ENCODE measurements around the gene NHLRC3.
"Not testable (repeated sequence)": the region's sequence is repeated elsewhere in the genome, so short reads cannot be mapped to it uniquely, and the experiment has no call there.

The NHLRC3 gene, protein sequence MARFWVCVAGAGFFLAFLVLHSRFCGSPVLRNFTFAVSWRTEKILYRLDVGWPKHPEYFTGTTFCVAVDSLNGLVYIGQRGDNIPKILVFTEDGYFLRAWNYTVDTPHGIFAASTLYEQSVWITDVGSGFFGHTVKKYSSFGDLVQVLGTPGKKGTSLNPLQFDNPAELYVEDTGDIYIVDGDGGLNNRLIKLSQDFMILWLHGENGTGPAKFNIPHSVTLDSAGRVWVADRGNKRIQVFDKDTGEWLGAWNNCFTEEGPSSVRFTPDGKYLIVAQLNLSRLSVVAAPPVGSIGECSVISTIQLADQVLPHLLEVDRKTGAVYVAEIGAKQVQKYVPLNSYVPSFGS

GRCh38 chr13:39037880-39038568 lies at the start of gene NHLRC3, which contains the start of gene PROSER1:
Gene NHLRC3, plus strand, starts transcription at chr13:39038456. Its CDS starts 184 bp downstream, at chr13:39038640.
Gene PROSER1, minus strand, starts transcription at chr13:39038089. Its CDS starts 847 bp downstream, at chr13:39037242.
- peak; percentile 77 for DNase-seq

GRCh38 chr13:38990693-38991092 lies 47.6 kb upstream of the NHLRC3 start, which contains the start of gene STOML3:
Gene STOML3, minus strand, starts transcription at chr13:38990831. Its CDS starts 110 bp downstream, at chr13:38990721.
- DNase-seq, result no peak

- DNase-seq, result no peak
Observed at GRCh38 chr13:38993381-38993780, 44.9 kb upstream of the NHLRC3 start.

DNA sequence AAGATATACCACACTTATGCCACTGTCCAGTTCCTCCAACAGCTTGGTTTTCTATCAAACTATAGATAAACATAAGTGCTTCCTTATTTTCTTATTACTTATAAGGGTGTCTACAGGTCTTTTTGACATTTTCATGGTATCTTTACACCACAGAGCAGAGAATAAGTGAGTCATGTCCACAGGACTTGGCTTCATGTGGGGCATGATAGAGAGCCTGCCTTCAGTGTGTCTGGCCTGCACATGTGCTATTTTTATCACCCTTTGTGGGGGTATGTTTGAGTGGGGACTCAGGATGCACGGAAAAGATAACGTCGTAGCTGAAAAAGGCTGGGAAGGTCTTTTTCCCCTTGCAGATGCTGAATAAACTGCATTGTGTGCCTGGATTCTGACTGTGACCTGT lies 39.5 kb upstream of the NHLRC3 start:
- no peak for DNase-seq

DNA sequence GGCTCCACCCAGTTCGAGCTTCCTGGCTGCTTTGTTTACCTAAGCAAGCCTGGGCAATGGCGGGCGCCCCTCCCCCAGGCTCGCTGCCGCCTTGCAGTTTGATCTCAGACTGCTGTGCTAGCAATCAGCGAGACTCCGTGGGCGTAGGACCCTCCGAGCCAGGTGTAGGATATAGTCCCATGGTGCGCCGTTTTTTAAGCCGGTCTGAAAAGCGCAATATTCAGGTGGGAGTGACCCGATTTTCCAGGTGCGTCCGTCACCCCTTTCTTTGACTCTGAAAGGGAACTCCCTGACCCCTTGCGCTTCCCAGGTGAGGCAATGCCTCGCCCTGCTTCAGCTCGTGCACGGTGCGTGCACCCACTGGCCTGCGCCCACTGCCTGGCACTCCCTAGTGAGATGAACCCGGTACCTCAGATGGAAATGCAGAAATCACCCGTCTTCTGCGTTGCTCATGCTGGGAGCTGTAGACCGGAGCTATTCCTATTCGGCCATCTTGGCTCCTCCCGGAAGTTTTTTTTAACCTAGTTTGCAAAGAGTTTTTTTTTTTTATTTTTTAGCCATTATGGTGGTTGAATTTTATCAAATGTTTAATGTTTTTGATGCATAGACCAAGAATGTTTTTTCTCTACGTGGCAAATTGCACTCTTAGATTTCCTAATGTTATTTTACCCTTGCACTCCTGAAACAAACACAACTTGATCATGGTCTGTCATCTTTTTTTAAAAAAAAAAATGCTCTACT lies 31.7 kb upstream of the NHLRC3 start:
- DNase-seq, result not testable (repeated sequence)

- DNase-seq, result no peak
Observed at GRCh38 chr13:39012608-39013007, 25.6 kb upstream of the NHLRC3 start.

DNA sequence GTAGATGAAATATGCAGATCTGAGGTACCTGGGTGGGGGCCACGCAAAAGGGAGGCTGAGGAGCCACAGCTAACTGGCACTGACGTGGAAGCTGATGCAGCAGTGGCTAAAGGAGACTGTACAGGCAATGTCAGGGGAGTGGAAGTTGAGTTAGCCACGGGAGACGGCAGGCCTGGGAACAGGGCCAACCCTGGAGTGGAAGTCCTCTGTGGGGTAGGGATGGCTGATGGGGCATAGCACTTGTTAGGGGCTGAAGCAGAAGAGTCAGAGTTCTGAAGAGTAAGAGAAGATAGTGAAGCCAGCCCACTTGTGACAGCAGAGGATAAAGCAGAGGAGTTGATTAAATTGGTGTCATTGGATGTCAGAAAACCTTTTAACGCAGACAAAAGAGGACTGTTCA lies 24.8 kb upstream of the NHLRC3 start:
- no peak for DNase-seq

GRCh38 chr13:39016087-39016486 lies 22.2 kb upstream of the NHLRC3 start:
- no peak for DNase-seq

DNA sequence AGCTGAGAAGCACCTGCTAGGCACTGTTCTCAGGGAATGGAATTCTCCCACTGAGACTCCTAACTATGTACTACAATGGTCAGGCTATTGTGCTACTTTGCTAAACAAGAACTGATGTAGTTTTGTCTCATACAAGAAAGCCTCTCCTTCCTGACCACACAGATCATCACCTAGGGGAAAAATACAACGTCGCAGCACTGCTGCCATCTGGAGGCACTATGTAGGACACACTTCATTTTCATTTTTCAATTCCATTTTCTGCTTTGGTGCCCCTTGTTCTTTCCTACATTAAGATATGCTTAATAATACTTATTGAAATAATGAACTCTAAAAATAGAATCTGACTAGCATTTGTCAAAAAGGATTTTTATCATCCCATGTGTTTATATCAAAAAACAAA lies 21.5 kb upstream of the NHLRC3 start:
- no peak for DNase-seq

DNA sequence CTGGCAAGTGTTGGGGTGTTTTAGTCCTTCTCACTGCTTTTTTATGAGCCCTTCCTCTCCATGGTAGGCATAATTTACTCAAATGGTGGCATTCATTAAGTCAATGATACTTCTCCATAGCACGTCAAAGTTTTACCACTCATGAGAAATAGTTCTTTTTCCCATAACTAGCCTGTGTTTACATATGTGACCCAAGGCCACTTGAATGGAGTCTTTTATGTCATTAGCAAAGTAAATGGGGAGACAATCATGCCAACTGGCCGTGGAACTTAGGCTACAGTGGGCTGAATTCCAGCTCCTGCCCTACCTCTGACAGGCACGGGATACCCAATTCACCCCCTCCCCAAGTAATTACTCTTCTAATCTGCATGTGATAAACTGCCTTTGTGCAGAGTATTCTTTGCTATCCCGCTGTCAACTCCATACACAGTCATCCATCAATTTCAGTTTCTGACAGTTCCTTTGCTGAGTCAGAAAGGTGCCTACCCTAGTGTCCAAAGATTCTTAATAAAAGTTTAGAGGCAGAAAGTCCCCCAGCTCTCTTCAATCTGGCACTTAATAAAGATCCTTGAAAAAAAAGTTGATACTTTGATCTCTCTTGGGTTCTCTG lies 17.3 kb upstream of the NHLRC3 start:
- no peak for DNase-seq

GRCh38 chr13:39023316-39023715 lies 14.9 kb upstream of the NHLRC3 start:
- no peak for DNase-seq

GRCh38 chr13:39023761-39024160 lies 14.5 kb upstream of the NHLRC3 start:
- DNase-seq, result no peak

GRCh38 chr13:39025433-39025839 lies 12.8 kb upstream of the NHLRC3 start:
- no peak for DNase-seq

GRCh38 chr13:39032150-39032549 lies 6.1 kb upstream of the NHLRC3 start:
- DNase-seq, result no peak

DNA sequence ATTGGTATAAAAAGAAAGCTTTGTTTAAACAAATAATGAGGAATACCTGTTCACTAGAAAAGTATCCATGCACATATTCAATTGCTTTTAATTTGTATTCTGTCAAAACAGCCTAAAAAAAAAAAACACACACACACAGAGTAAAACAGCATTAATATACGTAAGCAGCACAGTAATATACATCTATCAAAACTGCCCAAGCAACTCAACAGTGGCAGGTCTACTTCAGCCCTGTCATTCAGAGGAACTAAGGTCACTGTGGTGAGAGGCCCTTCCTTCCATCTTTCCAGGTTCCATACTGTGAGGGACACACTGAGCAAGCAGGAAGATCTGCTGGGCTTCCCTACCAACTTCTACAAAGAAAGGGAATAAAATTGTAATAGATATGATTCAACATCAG lies 4.2 kb upstream of the NHLRC3 start:
- no peak for DNase-seq

DNA sequence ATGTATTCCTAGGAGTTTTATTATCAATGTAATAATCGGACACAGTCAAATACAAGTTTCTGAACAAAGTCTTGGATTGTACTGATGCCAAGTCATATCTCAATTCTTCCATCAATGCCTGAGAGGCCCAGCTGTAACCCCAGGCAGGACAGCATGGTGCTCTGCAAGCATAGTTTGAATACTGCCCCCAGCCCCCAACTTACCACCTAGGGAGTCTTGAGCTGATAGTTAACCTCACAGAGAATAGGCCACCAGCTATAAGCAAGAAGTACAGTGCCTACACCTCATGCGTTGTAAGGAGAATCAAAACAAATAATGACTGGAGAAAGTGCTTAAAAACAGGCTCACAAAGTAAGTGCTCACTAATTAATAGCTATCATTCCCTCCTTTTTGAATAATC lies 3.1 kb upstream of the NHLRC3 start:
- no peak for DNase-seq

- DNase-seq, result no peak
Observed at GRCh38 chr13:39035799-39036198, 2.5 kb upstream of the NHLRC3 start.

GRCh38 chr13:39036212-39036611 lies 2.0 kb upstream of the NHLRC3 start:
- no peak for DNase-seq

DNA sequence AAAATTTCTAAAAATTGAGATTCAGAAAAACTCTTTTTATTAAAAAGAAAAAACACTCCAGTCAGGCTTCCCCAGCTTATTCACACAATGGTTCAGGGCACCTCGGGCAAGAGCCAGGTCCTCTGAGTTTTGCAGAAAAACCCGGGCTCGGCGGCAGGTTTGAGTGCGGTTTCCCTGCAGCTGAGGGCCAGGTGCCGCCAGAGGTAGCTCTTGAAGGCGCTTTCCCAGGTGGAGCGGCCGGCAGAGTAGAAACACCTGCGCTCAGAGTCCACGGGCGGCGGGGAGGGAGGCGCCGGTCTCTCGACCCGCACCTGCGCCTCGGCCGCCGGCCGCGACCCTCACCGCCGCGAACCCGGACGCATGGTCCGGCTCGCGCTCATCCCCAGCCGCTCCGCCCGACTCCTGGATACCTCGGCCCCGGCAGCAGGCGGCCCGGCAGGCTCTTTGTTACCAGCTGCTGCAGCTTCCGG lies 811 bp upstream of the NHLRC3 start:
- DNase-seq, result no peak

DNA sequence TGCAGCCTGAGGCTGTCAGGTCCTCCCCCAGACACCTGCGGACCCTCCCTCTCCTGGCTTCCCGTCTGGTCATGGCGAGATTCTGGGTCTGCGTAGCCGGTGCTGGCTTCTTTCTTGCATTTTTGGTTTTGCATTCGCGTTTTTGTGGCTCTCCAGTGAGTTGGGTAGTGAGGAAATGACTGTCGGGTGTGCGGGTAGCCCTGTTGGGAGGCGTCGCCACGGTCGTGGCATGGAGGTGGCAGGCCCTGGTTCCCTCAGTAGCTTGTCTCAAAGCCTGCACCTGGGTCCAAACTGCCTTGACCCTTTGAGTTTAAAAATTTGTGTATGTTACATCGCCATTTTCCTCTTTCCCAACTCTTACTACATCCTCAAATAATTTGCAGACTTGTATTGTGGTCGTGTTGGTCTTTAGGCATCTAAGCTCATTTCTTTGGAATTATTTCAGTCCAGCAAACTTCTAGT lies 344 bp downstream of the NHLRC3 start:
- DNase-seq, result peak; percentile 60

GRCh38 chr13:39039041-39039440 lies 785 bp downstream of the NHLRC3 start:
- no peak for DNase-seq

DNA sequence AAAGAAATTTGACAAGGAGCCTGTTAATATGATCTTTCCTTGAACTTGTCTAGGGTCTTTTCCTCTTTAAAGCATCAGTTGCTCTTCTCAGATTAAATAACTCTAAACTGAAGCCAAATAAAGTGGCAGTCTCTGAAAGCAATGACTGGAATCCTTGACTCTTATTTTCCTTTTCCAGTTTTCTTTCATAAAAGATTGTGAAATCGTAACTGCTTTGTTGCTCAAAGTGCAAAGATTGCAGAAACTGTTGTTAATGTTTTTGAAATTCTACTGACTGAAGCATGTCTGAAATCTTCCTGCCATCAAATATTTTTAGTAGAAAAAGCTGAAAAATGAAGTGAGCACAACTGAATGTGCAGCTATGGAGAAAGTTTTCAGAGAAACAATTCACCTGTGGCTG lies 1.9 kb downstream of the NHLRC3 start:
- no peak for DNase-seq

DNA sequence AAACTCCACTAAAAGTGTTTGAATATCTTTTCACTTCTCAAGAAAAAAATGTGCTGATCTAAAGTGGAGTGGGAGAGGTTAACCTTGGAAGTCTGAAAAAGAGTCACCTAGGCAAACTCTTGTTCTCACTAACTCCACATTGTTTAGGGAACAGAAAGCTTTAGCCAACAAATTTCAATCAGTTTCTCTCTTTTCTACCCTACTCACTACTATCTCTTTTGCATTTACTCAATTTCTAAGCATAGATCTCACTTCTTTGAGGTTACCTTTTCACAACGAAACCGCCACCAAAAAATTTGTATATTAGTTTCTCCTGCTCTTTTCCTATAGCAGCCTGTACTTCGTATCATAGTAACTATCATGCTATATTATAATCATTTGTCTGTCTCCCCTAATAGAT lies 6.3 kb downstream of the NHLRC3 start:
- DNase-seq, result no peak
